Breast epithelium (tissue), 3 donors: ENCODE data around the gene UGT2B28.
"Not testable (repeated sequence)": the region's sequence is repeated elsewhere in the genome, so short reads cannot be mapped to it uniquely, and the experiment has no call there.

Experiments used
- POLR2A ChIP-seq: fragments of 450-650 bp; IDR thresholded peaks from one replicate; pipeline ENCODE4 v1.6.1; 2016; ENCODE audit warnings: antibody characterized with exemption, mild to moderate bottlenecking, moderate library complexity
- POLR2AphosphoS5 ChIP-seq, 3 donors: sonication (generic); formaldehyde crosslinking; IDR thresholded peaks; one replicate each; pipeline ENCODE4 v1.6.1; 2017; ENCODE audit warnings: antibody characterized with exemption in 3 of 3
- TF ChIP-seq, protein P1 (sequence below), 3 donors: fragments of 450-650 bp; IDR thresholded peaks; one replicate each; pipeline ENCODE4 v1.5.1; 2016 to 2017; ENCODE audit warnings: antibody characterized with exemption in 3 of 3, mild to moderate bottlenecking in 3 of 3, moderate library complexity in 3 of 3

- TF ChIP-seq, protein P1, sequence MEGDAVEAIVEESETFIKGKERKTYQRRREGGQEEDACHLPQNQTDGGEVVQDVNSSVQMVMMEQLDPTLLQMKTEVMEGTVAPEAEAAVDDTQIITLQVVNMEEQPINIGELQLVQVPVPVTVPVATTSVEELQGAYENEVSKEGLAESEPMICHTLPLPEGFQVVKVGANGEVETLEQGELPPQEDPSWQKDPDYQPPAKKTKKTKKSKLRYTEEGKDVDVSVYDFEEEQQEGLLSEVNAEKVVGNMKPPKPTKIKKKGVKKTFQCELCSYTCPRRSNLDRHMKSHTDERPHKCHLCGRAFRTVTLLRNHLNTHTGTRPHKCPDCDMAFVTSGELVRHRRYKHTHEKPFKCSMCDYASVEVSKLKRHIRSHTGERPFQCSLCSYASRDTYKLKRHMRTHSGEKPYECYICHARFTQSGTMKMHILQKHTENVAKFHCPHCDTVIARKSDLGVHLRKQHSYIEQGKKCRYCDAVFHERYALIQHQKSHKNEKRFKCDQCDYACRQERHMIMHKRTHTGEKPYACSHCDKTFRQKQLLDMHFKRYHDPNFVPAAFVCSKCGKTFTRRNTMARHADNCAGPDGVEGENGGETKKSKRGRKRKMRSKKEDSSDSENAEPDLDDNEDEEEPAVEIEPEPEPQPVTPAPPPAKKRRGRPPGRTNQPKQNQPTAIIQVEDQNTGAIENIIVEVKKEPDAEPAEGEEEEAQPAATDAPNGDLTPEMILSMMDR (IDR thresholded peaks at IDR 0.05), result not testable (repeated sequence)
- not testable (repeated sequence) for TF ChIP-seq POLR2AphosphoS5 (IDR thresholded peaks at IDR 0.05); POLR2A
Measured at GRCh38 chr4:69296356-69296755, 16.1 kb downstream of the UGT2B28 start.
